PC-9 (cell line): ENCODE results near the gene BRSK1. TPM values are rescaled to one million over a fixed set of nuclear protein-coding genes. Genes with fewer than 3 reads are reported as not detected.

Experiments used
- BruUV-seq: library from RNA; stranded (reverse); fragments of 400-500 nt; replicated peaks from 2 replicates; lab custom pipeline; 2021; lab: Mats Ljungman, UMichigan
- CTCF ChIA-PET: fragments of 300-600 bp; sonication (Branson Sonifier 250); formaldehyde crosslinking; loops from one replicate; lab custom pipeline; 2022; ENCODE audit warnings: antibody characterized with exemption; lab: Charles Lee
- POLR2A ChIA-PET: fragments of 300-600 bp; sonication (Branson Sonifier 250); formaldehyde crosslinking; loops from one replicate; lab custom pipeline; 2022; ENCODE audit warnings: antibody characterized with exemption; ENCODE audit not compliant: unreplicated experiment; lab: Charles Lee
- DNase-seq, 2 experiments: peaks; one replicate each; pipeline versions ENCODE4 v3.0.0 to v3.0.0-alpha.2; 2015 to 2022; ENCODE audit warnings: mixed read lengths in 1 of 2
- H2AFZ ChIP-seq: fragments of 200-600 bp; sonication (generic); 2 replicates; pipeline ENCODE4 v1.8.1; 2017; ENCODE audit warnings: antibody characterized with exemption
- H3F3A ChIP-seq: fragments of 200-600 bp; sonication (generic); 2 replicates; pipeline ENCODE4 v1.8.1; 2017; ENCODE audit warnings: antibody characterized with exemption, mild to moderate bottlenecking, low read depth; ENCODE audit not compliant: insufficient read depth
- H3K27ac ChIP-seq: fragments of 200-600 bp; sonication (generic); 2 replicates; pipeline ENCODE4 v1.6.1; 2016; ENCODE audit warnings: mixed run types
- H3K27me3 ChIP-seq: fragments of 200-600 bp; sonication (generic); 2 replicates; pipeline ENCODE4 v1.6.1; 2016; ENCODE audit warnings: low read depth, mixed run types; ENCODE audit not compliant: insufficient read depth
- H3K36me3 ChIP-seq: fragments of 200-600 bp; sonication (generic); 2 replicates; pipeline ENCODE4 v1.6.1; 2016; ENCODE audit warnings: low read depth, mixed run types
- H3K4me1 ChIP-seq: fragments of 200-600 bp; sonication (generic); replicated peaks from 2 replicates; pipeline ENCODE4 v1.6.1; 2016; ENCODE audit warnings: mixed run types; ENCODE audit not compliant: insufficient read depth
- H3K4me2 ChIP-seq: fragments of 200-600 bp; sonication (generic); 2 replicates; pipeline ENCODE4 v1.6.1; 2017; ENCODE audit warnings: mixed run types
- H3K4me3 ChIP-seq: fragments of 200-600 bp; sonication (generic); 2 replicates; pipeline ENCODE4 v1.6.1; 2016; ENCODE audit warnings: mixed run types
- H3K79me2 ChIP-seq: fragments of 200-600 bp; sonication (generic); 2 replicates; pipeline ENCODE4 v1.6.1; 2017; ENCODE audit warnings: low read depth, mixed run types
- H3K9me2 ChIP-seq: fragments of 200-600 bp; sonication (generic); 2 replicates; pipeline ENCODE4 v1.8.1; 2017; ENCODE audit warnings: mild to moderate bottlenecking; ENCODE audit not compliant: insufficient read depth
- H3K9me3 ChIP-seq: fragments of 200-600 bp; sonication (generic); 2 replicates; pipeline ENCODE4 v1.8.1; 2016; ENCODE audit warnings: low read depth; ENCODE audit not compliant: insufficient read depth
- H4K20me1 ChIP-seq: fragments of 200-600 bp; sonication (generic); 2 replicates; pipeline ENCODE4 v1.8.1; 2017; ENCODE audit not compliant: insufficient read depth
- EZH2 ChIP-seq: fragments of 200-600 bp; sonication (generic); IDR thresholded peaks from 2 replicates; pipeline ENCODE4 v1.8.0; 2017; ENCODE audit warnings: antibody characterized with exemption, low read depth
- intact Hi-C: fragments of 100-400 bp; cut with micrococcal nuclease; formaldehyde crosslinking; loops from one replicate; pipeline ENCODE4 v1.10.0; 2022; ENCODE audit not compliant: unreplicated experiment
- total RNA-seq: library from RNA; stranded (reverse); gene quantifications from 2 replicates; pipeline ENCODE4 v1.2.3, GENCODE V29; 2021
- TF ChIP-seq, protein P1 (sequence below): fragments of 200-600 bp; sonication (generic); conservative IDR thresholded peaks from 2 replicates; pipeline ENCODE4 v1.6.1; 2017; ENCODE audit warnings: mixed run types, antibody characterized with exemption, mild to moderate bottlenecking, moderate library complexity

BRSK1 gene
- total RNA-seq, 1 experiment from 2014 or later, result 6.5 TPM

DNA sequence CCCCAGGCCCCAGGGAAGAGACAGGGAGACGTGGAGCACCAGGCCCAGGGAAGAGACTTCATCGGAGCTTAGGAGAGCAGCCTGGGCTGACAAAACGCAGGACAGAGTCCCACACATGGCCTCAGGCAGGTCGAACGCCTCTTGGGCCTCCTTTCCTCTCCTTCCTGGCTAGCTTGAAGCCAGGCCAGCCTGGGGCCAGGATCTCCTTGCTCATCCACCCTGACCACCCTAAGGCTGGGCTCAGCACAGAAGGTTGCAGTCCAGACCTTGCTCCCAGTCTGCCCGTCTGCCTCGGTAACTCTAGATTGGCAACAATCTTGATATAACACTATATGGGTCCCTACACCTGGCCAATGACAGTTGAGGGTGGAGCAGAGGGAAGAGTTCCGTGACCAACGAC lies 35.1 kb upstream of the BRSK1 start:
- no peak for DNase-seq
- no peak overlapping the region for H3K27ac ChIP-seq
- no peak overlapping the region for H3K4me3 ChIP-seq
- intact Hi-C loops, result no loop called here
- peaks cover 46% of the 10 kb centered on the region for H3K4me1 ChIP-seq
- CTCF ChIA-PET, result interaction anchor here (0.8 kb wide), 1 partner anchor 53 kb away, joined by 3 read pairs; no protein-coding TSS in a partner anchor
- peaks cover 81% of the 10 kb centered on the region for H4K20me1 ChIP-seq
- peaks cover 15% of the 10 kb centered on the region for H3K36me3 ChIP-seq
- H3K4me2 ChIP-seq, result no peak overlapping the region
- H3K9me2 ChIP-seq, result no peaks in the 10 kb centered on the region
- BruUV-seq, result no TSS peak
- no peak overlapping the region for H2AFZ ChIP-seq
- peaks cover 80% of the 10 kb centered on the region for H3K79me2 ChIP-seq
- H3F3A ChIP-seq, result peaks cover 30% of the 10 kb centered on the region; the same call in 1 of the 2 replicates
- no peaks in the 10 kb centered on the region for H3K27me3 ChIP-seq
- POLR2A ChIA-PET, result interaction anchor here (0.6 kb wide), 2 partner anchors 11 to 108 kb away, joined by 8 to 9 read pairs; no protein-coding TSS in a partner anchor
- TF ChIP-seq, protein P1, sequence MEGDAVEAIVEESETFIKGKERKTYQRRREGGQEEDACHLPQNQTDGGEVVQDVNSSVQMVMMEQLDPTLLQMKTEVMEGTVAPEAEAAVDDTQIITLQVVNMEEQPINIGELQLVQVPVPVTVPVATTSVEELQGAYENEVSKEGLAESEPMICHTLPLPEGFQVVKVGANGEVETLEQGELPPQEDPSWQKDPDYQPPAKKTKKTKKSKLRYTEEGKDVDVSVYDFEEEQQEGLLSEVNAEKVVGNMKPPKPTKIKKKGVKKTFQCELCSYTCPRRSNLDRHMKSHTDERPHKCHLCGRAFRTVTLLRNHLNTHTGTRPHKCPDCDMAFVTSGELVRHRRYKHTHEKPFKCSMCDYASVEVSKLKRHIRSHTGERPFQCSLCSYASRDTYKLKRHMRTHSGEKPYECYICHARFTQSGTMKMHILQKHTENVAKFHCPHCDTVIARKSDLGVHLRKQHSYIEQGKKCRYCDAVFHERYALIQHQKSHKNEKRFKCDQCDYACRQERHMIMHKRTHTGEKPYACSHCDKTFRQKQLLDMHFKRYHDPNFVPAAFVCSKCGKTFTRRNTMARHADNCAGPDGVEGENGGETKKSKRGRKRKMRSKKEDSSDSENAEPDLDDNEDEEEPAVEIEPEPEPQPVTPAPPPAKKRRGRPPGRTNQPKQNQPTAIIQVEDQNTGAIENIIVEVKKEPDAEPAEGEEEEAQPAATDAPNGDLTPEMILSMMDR, result no peak
- TF ChIP-seq EZH2, result no peak
- H3K9me3 ChIP-seq, result no peaks in the 10 kb centered on the region

DNA sequence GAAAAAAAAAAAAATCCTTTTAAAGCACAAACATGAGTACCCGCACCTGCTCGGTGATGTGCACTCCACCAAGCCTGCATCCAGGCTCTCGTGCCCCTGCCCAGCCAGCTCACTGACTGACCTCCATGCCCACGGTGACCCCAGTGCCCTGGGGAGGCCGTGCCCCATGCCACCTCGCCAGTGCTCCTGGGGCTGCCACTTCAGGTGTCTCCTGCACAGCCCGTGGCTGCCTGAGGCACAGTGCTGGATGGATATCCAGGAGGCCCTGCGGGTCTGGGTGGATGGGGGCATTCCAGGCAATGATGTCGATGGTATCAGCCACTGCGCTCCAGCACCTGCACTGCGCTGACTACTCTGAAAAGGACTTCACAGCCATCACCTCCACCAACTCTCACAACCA lies 34.0 kb upstream of the BRSK1 start:
- Histone ChIP-seq H3K27me3 (no peaks in the 10 kb centered on the region), H3K4me2 (no peak overlapping the region), H3K79me2 (peaks cover 91% of the 10 kb centered on the region), H3K27ac (no peak overlapping the region), H3K9me2 (no peaks in the 10 kb centered on the region), H3K4me1 (peaks cover 47% of the 10 kb centered on the region), H3K36me3 (peaks cover 9% of the 10 kb centered on the region; the same call in 1 of the 2 replicates), H4K20me1 (peaks cover 93% of the 10 kb centered on the region), H3K9me3 (no peaks in the 10 kb centered on the region), H2AFZ (no peak overlapping the region), H3F3A (peaks cover 20% of the 10 kb centered on the region; the same call in 1 of the 2 replicates), H3K4me3 (no peak overlapping the region)
- no peak for DNase-seq
- CTCF ChIA-PET, result no interaction called here
- BruUV-seq, result no TSS peak
- POLR2A ChIA-PET, result no interaction called here
- intact Hi-C loops, result no loop called here
- TF ChIP-seq EZH2, result no peak
- TF ChIP-seq, protein P1, result no peak

DNA sequence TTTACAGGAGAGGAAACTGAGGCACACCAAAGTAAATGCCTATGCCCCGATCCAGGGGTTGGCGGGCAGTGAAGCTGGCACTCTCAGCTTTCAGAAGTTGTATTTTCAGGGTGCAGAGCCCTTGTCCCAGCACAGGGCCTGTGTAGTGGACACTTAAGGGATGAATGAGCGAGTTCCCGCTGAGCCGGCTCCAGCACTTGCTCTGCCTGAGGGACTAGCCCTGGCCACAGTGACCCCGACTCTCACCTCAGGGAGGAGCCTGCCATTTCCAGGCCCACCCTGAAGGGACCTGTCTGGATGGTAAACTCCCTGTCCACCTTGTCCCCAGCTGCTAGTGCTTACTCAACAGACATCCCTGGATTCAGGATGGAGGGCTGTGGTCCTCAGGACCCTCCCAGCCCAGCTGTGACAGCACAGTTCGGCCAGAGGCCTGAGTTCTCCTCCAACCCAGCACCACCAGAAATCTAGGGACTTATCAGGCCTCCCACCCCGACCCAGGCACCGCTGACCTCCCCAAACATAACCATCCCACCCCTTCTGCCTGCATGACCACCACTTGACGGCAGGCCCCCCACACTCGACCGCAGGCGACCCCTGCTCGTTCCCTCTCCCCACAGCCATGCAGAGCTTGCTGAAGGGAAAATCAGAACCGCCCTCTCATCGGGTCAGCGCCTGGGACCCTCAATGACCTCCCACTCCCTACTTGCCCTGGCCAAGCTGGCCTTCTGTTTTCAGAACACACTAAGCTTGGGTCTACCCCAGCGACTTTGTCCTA lies 33.3 kb upstream of the BRSK1 start:
- H3K4me3 ChIP-seq, result no peak overlapping the region
- ChIA-PET CTCF (interaction anchor here (0.6 kb wide), 1 partner anchor 272 kb away, joined by 11 read pairs; no protein-coding TSS in a partner anchor), POLR2A (interaction anchor here (0.5 kb wide), 1 partner anchor 404 kb away, joined by 4 read pairs; no protein-coding TSS in a partner anchor)
- TF ChIP-seq EZH2, result no peak
- peaks cover 19% of the 10 kb centered on the region; the same call in 1 of the 2 replicates for H3F3A ChIP-seq
- H3K4me2 ChIP-seq, result no peak overlapping the region
- H3K27me3 ChIP-seq, result no peaks in the 10 kb centered on the region
- no peaks in the 10 kb centered on the region for H3K9me3 ChIP-seq
- H3K27ac ChIP-seq, result no peak overlapping the region
- no peaks in the 10 kb centered on the region for H3K9me2 ChIP-seq
- no peak for DNase-seq
- no peak overlapping the region for H2AFZ ChIP-seq
- peaks cover 97% of the 10 kb centered on the region for H3K79me2 ChIP-seq
- H3K36me3 ChIP-seq, result peaks cover 9% of the 10 kb centered on the region; the same call in 1 of the 2 replicates
- H3K4me1 ChIP-seq, result peaks cover 53% of the 10 kb centered on the region
- BruUV-seq, result no TSS peak
- H4K20me1 ChIP-seq, result peaks cover 99% of the 10 kb centered on the region
- intact Hi-C loops, result no loop called here
